ENCODE results near the gene GRK4.
"Not testable (repeated sequence)": the region's sequence is repeated elsewhere in the genome, so short reads cannot be mapped to it uniquely, and the experiment has no call there.

The GRK4 gene

GRCh38 chr4:2944091-2944482 is 19.3 kb upstream of the GRK4 start:
- H3K27ac ChIP-seq (ENCODE audit: low read depth, low read length), result no peak overlapping the region
- no peaks in the 10 kb centered on the region for H3K27me3 ChIP-seq (ENCODE audit: insufficient read depth, low read length)
- no peak overlapping the region for H3K9ac ChIP-seq (ENCODE audit: low read depth, low read length)

GRCh38 chr4:2944586-2945526 is 18.5 kb upstream of the GRK4 start:
- Histone ChIP-seq H3K4me1 (ENCODE audit: insufficient read depth, low read length) (no peaks in the 10 kb centered on the region), H3K27me3 (ENCODE audit: insufficient read depth, low read length) (no peaks in the 10 kb centered on the region), H3K27ac (ENCODE audit: low read depth, low read length) (no peak overlapping the region), H3K9ac (ENCODE audit: low read depth, low read length) (no peak overlapping the region), H3K9me3 (ENCODE audit: insufficient read depth, low read depth, low read length) (no peaks in the 10 kb centered on the region), H3K4me3 (ENCODE audit: low read length) (no peak overlapping the region), H3K36me3 (ENCODE audit: insufficient read depth, low read length) (peaks cover 97% of the 10 kb centered on the region)
- WGBS, result 94% methylated on average over 30 of the region's 30 CpGs

More at GRCh38 chr4:2944091-2944482, 19.3 kb upstream of the GRK4 start:
- H3K9me3 ChIP-seq (ENCODE audit: insufficient read depth, low read depth, low read length), result no peaks in the 10 kb centered on the region
- H3K36me3 ChIP-seq (ENCODE audit: insufficient read depth, low read length), result peaks cover 97% of the 10 kb centered on the region
- 94% methylated on average over 11 of the region's 11 CpGs for WGBS
- no peaks in the 10 kb centered on the region for H3K4me1 ChIP-seq (ENCODE audit: insufficient read depth, low read length)
- no peak overlapping the region for H3K4me3 ChIP-seq (ENCODE audit: low read length)

DNA sequence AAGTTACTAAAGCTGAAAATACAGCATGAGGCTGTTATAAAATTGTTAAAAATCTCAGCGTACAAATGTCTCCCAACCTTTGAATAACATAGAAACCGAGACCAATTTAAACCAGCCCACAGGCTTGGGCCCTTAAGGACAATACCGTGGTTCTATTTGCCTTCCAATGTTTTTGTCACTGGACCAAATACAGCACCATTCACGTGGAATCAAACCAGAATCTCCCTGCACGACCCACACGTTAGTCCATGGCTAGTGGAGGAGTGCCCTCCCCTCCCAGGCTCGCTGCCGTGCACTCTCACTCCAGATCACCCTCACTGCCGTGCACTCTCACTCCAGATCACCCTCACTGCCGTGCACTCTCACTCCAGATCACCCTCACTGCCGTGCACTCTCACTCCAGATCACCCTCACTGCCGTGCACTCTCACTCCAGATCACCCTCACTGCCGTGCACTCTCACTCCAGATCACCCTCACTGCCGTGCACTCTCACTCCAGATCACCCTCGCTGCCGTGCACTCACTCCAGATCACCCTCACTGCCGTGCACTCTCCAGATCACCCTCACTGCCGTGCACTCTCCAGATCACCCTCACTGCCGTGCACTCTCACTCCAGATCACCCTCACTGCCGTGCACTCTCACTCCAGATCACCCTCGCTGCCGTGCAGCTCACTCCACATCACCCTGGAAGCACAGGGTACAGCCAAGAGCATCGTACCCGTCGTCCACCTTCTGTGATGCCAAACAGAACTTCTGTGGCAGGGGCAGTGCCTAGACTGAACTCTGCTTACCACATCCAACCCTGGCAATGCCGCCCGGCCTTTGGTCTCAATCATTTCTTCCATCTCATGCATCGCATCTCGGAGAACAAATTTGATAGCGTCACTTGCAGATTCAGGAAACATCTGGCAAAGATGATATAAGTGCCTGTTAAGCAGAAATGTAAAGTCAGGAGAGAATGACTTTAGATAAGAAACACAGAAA is 17.5 kb upstream of the GRK4 start:
- H3K4me3 ChIP-seq (ENCODE audit: low read length); H3K4me1 ChIP-seq (ENCODE audit: insufficient read depth, low read length); H3K27me3 ChIP-seq (ENCODE audit: insufficient read depth, low read length); H3K27ac ChIP-seq (ENCODE audit: low read depth, low read length); H3K9ac ChIP-seq (ENCODE audit: low read depth, low read length); H3K9me3 ChIP-seq (ENCODE audit: insufficient read depth, low read depth, low read length): not testable (repeated sequence)
- WGBS, result 95% methylated on average over 28 of the region's 30 CpGs
- H3K36me3 ChIP-seq (ENCODE audit: insufficient read depth, low read length), result peaks cover 97% of the 10 kb centered on the region

DNA sequence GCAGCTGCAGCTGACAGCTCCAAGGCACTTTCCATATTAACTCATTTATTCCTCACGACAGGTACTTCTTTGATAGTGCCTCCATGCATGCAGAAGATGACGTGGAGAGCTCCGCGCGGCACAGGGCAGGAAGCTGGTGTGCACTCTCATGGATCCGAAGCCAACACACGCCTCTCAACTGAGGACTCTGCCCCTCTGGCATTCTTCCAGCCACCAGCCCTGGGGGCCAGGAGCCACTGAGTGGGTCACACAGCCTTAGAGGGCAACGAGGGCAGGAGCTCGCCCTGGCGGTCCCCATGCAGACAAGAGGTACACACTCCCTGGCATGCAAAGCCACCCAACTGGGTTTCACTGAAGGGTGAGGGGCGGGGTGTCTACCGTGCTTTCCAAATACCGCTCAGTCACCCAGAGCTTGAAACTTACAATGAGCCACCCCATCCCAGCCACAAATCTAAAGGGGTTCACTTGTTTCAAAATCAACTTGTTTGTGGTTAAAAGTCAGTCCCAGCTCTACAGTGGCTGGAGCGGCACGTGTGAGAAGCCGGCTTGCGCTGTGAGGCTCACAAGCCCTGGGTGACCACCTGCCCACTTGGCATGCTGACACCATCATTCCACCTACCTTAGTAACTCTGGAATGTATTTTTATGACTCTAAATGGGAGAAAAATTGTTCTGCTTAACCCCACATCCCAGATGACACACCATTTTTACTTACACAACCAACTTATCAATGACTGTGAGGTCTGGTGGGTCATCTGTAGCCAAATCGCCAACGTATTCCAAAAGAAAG is 16.4 kb upstream of the GRK4 start:
- Histone ChIP-seq H3K4me1 (ENCODE audit: insufficient read depth, low read length) (no peaks in the 10 kb centered on the region), H3K27ac (ENCODE audit: low read depth, low read length) (no peak overlapping the region), H3K27me3 (ENCODE audit: insufficient read depth, low read length) (no peaks in the 10 kb centered on the region), H3K4me3 (ENCODE audit: low read length) (no peak overlapping the region), H3K9ac (ENCODE audit: low read depth, low read length) (no peak overlapping the region), H3K9me3 (ENCODE audit: insufficient read depth, low read depth, low read length) (no peaks in the 10 kb centered on the region), H3K36me3 (ENCODE audit: insufficient read depth, low read length) (peaks cover 97% of the 10 kb centered on the region)
- WGBS, result 96% methylated on average over 19 of the region's 19 CpGs

DNA sequence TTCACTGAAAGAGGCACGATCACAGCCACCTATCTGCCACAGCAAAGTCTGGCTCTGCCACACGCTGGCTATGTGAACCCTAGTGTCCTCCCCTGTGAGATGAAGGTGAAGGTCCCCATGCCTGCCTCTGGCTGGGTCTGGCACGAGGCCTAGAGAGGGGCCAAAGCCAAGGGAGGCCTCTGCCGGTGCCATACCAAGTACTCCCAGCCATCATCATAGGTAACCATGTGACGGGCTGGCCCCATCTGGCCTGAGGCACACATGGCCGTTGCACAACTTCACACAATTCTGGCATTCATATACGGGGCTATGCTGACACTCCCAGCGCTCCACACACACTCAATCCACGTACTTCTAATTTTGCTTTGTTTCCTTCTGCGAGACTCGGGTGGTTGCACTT is 15.4 kb upstream of the GRK4 start:
- Histone ChIP-seq H3K9ac (ENCODE audit: low read depth, low read length) (no peak overlapping the region), H3K27me3 (ENCODE audit: insufficient read depth, low read length) (no peaks in the 10 kb centered on the region), H3K9me3 (ENCODE audit: insufficient read depth, low read depth, low read length) (no peaks in the 10 kb centered on the region), H3K36me3 (ENCODE audit: insufficient read depth, low read length) (peaks cover 97% of the 10 kb centered on the region), H3K27ac (ENCODE audit: low read depth, low read length) (no peak overlapping the region), H3K4me1 (ENCODE audit: insufficient read depth, low read length) (no peaks in the 10 kb centered on the region), H3K4me3 (ENCODE audit: low read length) (no peak overlapping the region)
- 92% methylated on average over 11 of the region's 11 CpGs for WGBS

GRCh38 chr4:2948895-2949781 is 14.2 kb upstream of the GRK4 start:
- Histone ChIP-seq H3K27ac (ENCODE audit: low read depth, low read length) (no peak overlapping the region), H3K27me3 (ENCODE audit: insufficient read depth, low read length) (no peaks in the 10 kb centered on the region), H3K36me3 (ENCODE audit: insufficient read depth, low read length) (peaks cover 97% of the 10 kb centered on the region), H3K9ac (ENCODE audit: low read depth, low read length) (no peak overlapping the region), H3K4me1 (ENCODE audit: insufficient read depth, low read length) (no peaks in the 10 kb centered on the region), H3K4me3 (ENCODE audit: low read length) (no peak overlapping the region), H3K9me3 (ENCODE audit: insufficient read depth, low read depth, low read length) (no peaks in the 10 kb centered on the region)
- 96% methylated on average over 14 of the region's 14 CpGs for WGBS

- Histone ChIP-seq H3K27ac (ENCODE audit: low read depth, low read length) (no peak overlapping the region), H3K4me3 (ENCODE audit: low read length) (no peak overlapping the region), H3K9me3 (ENCODE audit: insufficient read depth, low read depth, low read length) (no peaks in the 10 kb centered on the region), H3K27me3 (ENCODE audit: insufficient read depth, low read length) (no peaks in the 10 kb centered on the region), H3K9ac (ENCODE audit: low read depth, low read length) (no peak overlapping the region), H3K4me1 (ENCODE audit: insufficient read depth, low read length) (no peaks in the 10 kb centered on the region), H3K36me3 (ENCODE audit: insufficient read depth, low read length) (peaks cover 99% of the 10 kb centered on the region)
- WGBS, result 95% methylated on average over 11 of the region's 11 CpGs
Measured at GRCh38 chr4:2949782-2950125, 13.6 kb upstream of the GRK4 start.

DNA sequence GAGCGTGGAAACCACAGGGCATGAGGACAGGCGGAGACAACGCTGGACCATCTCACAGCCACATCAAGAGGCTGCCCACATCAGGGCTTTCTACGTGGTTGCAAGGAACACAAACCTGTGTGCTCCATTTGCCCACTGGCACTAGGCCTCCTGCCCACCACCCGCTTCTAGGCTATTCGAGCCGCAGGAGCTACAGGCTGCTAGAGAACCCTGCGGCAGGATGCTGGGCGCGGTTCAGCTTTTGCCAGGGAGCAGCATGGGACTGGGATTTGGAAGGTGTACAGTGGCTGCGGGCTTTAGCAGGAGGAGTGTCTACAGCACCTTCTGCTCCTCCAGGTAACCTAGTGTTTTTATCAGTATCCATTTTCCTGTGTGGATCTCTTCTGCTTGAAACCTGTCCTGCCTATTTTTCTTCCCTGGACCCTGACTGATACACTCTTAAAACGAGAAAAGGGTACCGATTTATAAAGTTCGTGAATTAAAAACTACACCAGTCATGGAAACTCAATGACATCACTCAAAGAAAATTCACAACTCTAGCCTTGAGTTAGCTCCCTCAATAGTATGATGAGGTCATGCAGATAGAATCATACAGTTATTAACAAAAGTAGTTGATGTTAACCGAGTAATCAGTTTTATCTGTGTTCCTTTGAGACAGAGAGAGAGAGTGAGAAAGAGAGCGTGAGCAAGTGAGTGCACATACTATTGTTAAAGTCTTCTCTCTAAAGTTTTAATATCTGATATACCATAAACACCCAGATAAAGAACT is 13.0 kb upstream of the GRK4 start:
- peaks cover 93% of the 10 kb centered on the region for H3K36me3 ChIP-seq (ENCODE audit: insufficient read depth, low read length)
- H3K27me3 ChIP-seq (ENCODE audit: insufficient read depth, low read length), result no peaks in the 10 kb centered on the region
- WGBS, result 96% methylated on average over 15 of the region's 16 CpGs
- no peaks in the 10 kb centered on the region for H3K4me1 ChIP-seq (ENCODE audit: insufficient read depth, low read length)
- H3K4me3 ChIP-seq (ENCODE audit: low read length), result no peak overlapping the region
- peaks cover under 1% of the 10 kb centered on the region; the same call in 1 of the 2 replicates for H3K9me3 ChIP-seq (ENCODE audit: insufficient read depth, low read depth, low read length)
- H3K27ac ChIP-seq (ENCODE audit: low read depth, low read length), result no peak overlapping the region
- no peak overlapping the region for H3K9ac ChIP-seq (ENCODE audit: low read depth, low read length)

GRCh38 chr4:2953496-2953895 is 9.9 kb upstream of the GRK4 start:
- peaks cover 16% of the 10 kb centered on the region for H3K9me3 ChIP-seq (ENCODE audit: insufficient read depth, low read depth, low read length)
- H3K9ac ChIP-seq (ENCODE audit: low read depth, low read length), result no peak overlapping the region
- no peak overlapping the region for H3K27ac ChIP-seq (ENCODE audit: low read depth, low read length)
- 93% methylated on average over 6 of the region's 6 CpGs for WGBS
- peaks cover 94% of the 10 kb centered on the region for H3K36me3 ChIP-seq (ENCODE audit: insufficient read depth, low read length)
- no peaks in the 10 kb centered on the region for H3K4me1 ChIP-seq (ENCODE audit: insufficient read depth, low read length)
- no peaks in the 10 kb centered on the region for H3K27me3 ChIP-seq (ENCODE audit: insufficient read depth, low read length)
- no peak overlapping the region for H3K4me3 ChIP-seq (ENCODE audit: low read length)

Data from HUES64 (cell line).